Stimulated activated CD4-positive, alpha-beta T cell treated with anti-CD3 and anti-CD28 coated beads, TNF-alpha, amount 100 ng/mL, for 24 hours (primary cell): ENCODE data around the gene FAM118B.
"Not testable (repeated sequence)": the region's sequence is repeated elsewhere in the genome, so short reads cannot be mapped to it uniquely, and the experiment has no call there.

Experiments used
- DNase-seq, 3 experiments: peaks; one replicate each; pipeline ENCODE4 v3.0.0-alpha.2; 2020; ENCODE audit warnings: low read depth in 3 of 3

Gene FAM118B

GRCh38 chr11:126268708-126269579, 57.4 kb downstream of the FAM118B start, which contains the start of the genes FOXRED1 and SRPRA:
TSS of gene FOXRED1 (plus strand) at chr11:126269154. CDS start at chr11:126269207, 53 bp downstream.
TSS of gene SRPRA (minus strand) at chr11:126268895. CDS start at chr11:126268804, 91 bp downstream.
- DNase-seq, result peak; percentile 99 to 100 (median 100)

DNA sequence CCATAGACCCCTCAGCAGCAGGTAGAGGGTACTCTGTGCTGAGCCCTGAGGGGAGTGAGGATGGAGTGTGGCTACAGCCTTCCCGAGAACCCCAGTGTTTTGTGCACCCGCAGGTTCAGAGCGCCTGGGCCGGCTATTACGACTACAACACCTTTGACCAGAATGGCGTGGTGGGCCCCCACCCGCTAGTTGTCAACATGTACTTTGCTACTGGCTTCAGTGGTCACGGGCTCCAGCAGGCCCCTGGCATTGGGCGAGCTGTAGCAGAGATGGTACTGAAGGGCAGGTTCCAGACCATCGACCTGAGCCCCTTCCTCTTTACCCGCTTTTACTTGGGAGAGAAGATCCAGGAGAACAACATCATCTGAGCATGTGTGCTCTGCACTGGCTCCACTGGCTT, 65.7 kb downstream of the FAM118B start:
- DNase-seq, result no peak

DNA sequence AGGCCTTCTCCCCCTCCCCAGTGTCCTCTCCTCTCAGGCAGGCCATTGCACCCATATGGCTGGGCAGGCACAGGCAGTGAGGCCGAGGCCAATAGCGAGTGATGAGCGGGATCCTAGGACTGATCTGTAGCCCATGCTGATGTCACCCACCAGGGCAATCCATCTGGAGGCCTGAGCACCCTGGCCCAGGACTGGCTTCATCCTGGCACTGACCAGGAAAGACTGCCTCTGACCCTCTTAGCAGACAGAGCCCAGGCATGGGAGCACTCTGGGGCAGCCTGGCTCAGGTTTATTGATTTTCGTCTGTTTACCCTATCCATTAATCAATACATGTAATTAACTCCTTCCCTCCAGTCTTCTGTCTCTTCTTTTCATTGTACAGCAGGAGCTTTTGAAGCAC, 66.2 kb downstream of the FAM118B start:
- DNase-seq, result no peak

DNA sequence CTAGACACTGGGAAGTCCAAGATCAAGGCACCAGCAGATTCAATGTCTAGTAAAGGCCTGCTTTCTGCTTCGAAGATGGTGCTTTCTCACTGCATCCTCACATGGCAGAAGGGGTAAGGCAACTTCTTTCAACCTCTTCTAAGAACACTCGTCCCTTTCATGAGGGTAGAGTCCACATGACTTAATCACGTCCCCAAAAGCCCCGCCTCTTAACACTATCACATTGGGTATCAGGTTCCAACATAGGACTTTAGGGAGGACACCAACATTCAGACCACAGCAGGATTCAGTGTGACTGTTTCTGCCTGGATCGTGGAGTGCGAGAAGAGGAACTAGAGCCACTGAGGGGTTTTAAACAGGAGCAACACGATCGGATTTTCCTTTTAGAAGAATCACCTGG, 67.6 kb downstream of the FAM118B start:
- DNase-seq, result no peak

GRCh38 chr11:126280595-126280994, 69.0 kb downstream of the FAM118B start:
- DNase-seq, result no peak

DNA sequence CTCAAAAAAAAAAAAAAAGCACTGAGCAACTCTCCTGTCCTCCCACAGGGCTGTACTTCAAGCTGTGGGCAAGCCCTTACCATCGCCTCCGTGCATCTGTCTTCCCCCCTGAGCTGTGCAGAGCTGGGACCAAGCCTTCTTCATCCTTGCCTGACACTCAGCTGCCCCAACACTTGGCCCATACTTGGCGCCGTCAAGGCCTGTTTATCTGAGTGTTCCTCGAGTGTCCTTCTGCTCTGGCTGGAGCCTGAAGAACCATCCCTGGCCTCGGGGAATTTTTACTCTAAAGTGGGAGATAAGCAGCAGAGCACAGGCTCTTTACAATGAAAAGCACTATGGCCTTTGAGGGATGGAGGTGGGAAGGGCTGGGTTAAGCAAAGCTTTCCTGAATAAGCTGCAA, 69.7 kb downstream of the FAM118B start:
- DNase-seq, result no peak

DNA sequence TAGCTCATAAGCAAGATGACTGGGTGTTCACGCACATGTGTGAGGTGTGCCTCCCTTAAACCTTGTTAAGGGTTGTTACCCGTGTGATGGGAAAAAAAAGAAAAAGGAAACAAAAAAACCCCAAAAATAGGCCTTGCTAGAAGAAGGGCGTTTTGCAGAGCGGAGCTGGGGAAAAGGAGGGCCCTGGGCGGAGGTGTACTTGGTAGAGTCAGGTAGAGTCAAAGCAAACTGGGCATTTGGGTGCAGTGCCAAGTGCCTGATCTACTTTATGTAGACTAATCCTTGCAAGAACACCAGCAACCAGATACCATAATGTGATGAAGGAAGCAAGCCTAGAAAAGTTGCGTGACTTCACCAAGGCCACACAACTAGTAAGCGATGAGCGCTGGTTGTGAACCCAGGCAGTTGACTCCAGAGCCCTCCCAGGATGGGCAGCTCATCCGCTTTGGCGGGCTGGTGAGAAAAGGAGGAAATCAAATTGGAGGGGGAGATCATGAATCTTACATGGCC, 70.1 kb downstream of the FAM118B start:
- no peak for DNase-seq

DNA sequence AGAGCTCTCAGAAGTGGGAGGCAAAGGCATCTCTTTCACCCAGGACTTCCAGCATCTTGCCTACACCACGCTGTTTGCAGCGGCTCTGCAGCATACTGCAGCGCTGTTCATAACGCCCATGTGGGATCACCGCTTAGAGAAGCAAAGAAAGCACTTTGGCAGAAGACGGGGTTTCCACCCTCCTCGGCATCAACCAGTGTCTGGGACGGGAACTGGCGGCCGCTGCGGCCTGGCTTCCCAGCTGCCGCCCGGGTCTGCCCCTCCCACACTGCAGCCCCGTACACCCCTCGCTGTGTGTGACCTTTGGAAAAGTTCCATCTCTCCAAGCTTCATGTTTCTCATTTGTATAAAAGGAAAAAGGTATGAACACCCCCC, 70.8 kb downstream of the FAM118B start:
- DNase-seq, result no peak

GRCh38 chr11:126282736-126283591, 71.4 kb downstream of the FAM118B start, which contains the start of gene TIRAP:
TSS of gene TIRAP (plus strand) at chr11:126283093. CDS start at chr11:126290895, 7,802 bp downstream.
- peak in 1 of 3 experiments; percentile 49 for DNase-seq

DNA sequence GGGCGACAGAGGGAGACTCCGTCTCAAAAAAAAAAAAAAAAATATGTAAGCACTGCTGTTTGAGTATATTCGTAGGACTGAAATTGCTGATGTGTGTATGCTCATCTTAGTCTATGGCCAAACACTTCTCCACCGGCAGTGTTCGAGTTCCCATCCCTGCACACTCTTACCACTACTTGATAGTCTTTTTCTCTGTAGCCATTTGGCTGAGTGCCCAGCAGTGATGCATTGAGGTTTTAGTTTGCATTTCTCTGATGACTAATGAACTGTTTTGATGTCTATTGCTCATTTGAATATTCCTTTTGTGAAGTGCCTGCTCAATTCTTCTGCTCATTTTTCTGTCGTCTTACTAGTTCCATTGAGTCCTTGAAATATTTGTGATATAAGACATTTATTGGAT, 73.2 kb downstream of the FAM118B start:
- peak; percentile 78 to 88 (median 88) for DNase-seq

GRCh38 chr11:126288237-126288636, 76.7 kb downstream of the FAM118B start:
- no peak for DNase-seq

DNA sequence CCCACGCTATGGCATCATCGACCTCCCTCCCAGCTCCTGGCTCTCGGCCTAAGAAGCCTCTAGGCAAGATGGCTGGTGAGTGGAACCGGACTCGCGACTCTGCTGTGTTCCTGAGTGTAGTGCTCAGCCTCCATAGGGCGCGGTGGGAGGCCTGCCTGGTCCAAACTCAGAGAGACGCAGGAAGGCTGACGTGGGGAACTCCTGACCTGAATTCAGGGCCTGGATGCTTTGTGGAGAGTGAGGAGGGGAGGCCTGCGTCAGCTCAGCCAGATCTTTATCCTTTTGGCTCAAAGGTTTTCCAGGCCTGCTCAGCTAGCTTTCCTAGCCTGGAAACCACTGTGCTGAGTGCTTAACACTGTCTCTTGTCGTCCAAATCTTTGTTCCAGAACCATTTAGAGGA, 79.3 kb downstream of the FAM118B start:
- DNase-seq, result no peak

- no peak for DNase-seq
Measured at GRCh38 chr11:126293726-126294125, 82.1 kb downstream of the FAM118B start.

- DNase-seq, result no peak
Measured at GRCh38 chr11:126297004-126297403, 85.4 kb downstream of the FAM118B start.

DNA sequence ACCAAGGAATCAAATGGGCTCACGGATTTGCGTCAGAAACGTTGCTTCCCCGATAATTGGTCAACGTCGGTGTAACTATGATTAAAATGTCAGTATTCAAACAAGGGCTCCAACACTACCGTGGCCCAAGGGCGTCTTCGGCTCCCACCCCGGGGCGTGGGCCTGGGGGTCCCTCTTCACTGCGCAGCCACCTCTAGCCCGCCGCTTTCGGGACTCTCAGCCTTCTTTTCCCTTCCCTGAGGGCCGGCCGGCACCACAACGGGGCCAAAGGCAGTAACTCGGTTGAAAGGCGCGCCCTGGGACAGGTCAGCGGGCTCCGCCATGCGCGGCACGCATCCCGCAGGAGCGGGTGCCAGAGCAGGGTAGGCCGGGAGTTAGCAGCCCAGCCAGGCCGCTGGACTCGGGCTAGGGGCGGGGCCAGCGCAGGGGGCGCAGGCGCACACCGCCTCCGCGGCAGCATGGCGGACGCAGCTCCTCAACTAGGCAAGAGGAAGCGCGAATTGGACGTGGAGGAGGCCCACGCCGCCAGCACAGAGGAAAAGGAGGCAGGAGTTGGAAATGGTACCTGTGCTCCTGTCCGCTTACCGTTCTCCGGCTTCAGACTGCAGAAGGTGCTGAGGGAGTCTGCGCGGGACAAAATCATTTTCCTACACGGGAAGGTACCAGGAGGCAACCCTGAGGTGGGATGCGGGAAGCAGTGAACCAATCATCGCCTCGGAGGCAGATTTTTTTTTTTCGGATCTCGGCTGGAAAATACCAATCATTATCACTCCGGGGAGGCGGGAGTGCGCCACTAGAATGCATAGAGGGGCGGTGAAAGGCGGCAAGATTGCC, 92.3 kb downstream of the FAM118B start, which contains the start of gene DCPS:
DCPS (plus strand) TSS at position 438 of the 834 bp plus-strand sequence; CDS start at position 459, 21 bp downstream.
- DNase-seq, result peak; percentile 70 to 86 (median 74)

- DNase-seq, result no peak
Measured at GRCh38 chr11:126304457-126305075, 93.0 kb downstream of the FAM118B start.

- peak in 1 of 3 experiments; percentile 17 for DNase-seq
Measured at GRCh38 chr11:126305699-126306098, 94.1 kb downstream of the FAM118B start.

GRCh38 chr11:126307706-126308105, 96.1 kb downstream of the FAM118B start:
- no peak for DNase-seq

GRCh38 chr11:126308271-126308671, 96.7 kb downstream of the FAM118B start:
- no peak for DNase-seq

- not testable (repeated sequence) for DNase-seq
Measured at GRCh38 chr11:126308771-126309170, 97.2 kb downstream of the FAM118B start.
